Measurements from ENCODE around the gene GPAM.

The GPAM gene

GRCh38 chr10:112160834-112161233 lies 22.7 kb downstream of the GPAM start:
- no peak for TF ChIP-seq CTCF (IDR thresholded peaks at IDR 0.05; ENCODE audit: borderline replicate concordance, insufficient read depth, low read depth, low read length)
- no peak overlapping the region for H3K4me3 ChIP-seq (ENCODE audit: low read depth, low read length)

GRCh38 chr10:112159469-112159868 lies 24.1 kb downstream of the GPAM start:
- H3K4me3 ChIP-seq (ENCODE audit: low read depth, low read length) = no peak overlapping the region
- no peak for TF ChIP-seq CTCF (IDR thresholded peaks at IDR 0.05; ENCODE audit: borderline replicate concordance, insufficient read depth, low read depth, low read length)

- no peak for TF ChIP-seq CTCF (IDR thresholded peaks at IDR 0.05; ENCODE audit: borderline replicate concordance, insufficient read depth, low read depth, low read length)
These were observed 32.0 kb downstream of the GPAM start for GRCh38 chr10:112151524-112152039.

GRCh38 chr10:112148331-112148730 lies 35.2 kb downstream of the GPAM start:
- H3K4me3 ChIP-seq (ENCODE audit: low read depth, low read length) = no peak overlapping the region
- TF ChIP-seq CTCF (IDR thresholded peaks at IDR 0.05; ENCODE audit: borderline replicate concordance, insufficient read depth, low read depth, low read length) = no peak

More at GRCh38 chr10:112151524-112152039, 32.0 kb downstream of the GPAM start:
- H3K4me3 ChIP-seq (ENCODE audit: low read depth, low read length) = no peak overlapping the region

GRCh38 chr10:112146799-112147198 lies 36.8 kb downstream of the GPAM start:
- no peak overlapping the region for H3K4me3 ChIP-seq (ENCODE audit: low read depth, low read length)
- no peak for TF ChIP-seq CTCF (IDR thresholded peaks at IDR 0.05; ENCODE audit: borderline replicate concordance, insufficient read depth, low read depth, low read length)

GRCh38 chr10:112145263-112145662 lies 38.3 kb downstream of the GPAM start:
- no peak for TF ChIP-seq CTCF (IDR thresholded peaks at IDR 0.05; ENCODE audit: borderline replicate concordance, insufficient read depth, low read depth, low read length)
- no peak overlapping the region for H3K4me3 ChIP-seq (ENCODE audit: low read depth, low read length)

- H3K4me3 ChIP-seq (ENCODE audit: low read depth, low read length) = no peak overlapping the region
- no peak for TF ChIP-seq CTCF (IDR thresholded peaks at IDR 0.05; ENCODE audit: borderline replicate concordance, insufficient read depth, low read depth, low read length)
These were observed 40.1 kb downstream of the GPAM start for GRCh38 chr10:112143420-112143819.

Measured in GM12875 (cell line).